Occipital lobe (tissue), 2 donors: ENCODE data around the gene PTPRT. TPM values are rescaled to one million over a fixed set of nuclear protein-coding genes. Genes with fewer than 3 reads are reported as not detected.

Source experiments
- DNase-seq: peaks from one replicate; lab custom pipeline; 2025; lab: John Stamatoyannopoulos, UW
- total RNA-seq: library from RNA; depleted of rRNA; stranded (reverse); fragments of >200 nt; gene quantifications from one replicate; pipeline ENCODE4 v1.2.3, GENCODE V29; 2014

PTPRT gene
- total RNA-seq, 1 donor from 2014 or later, result 17.8 TPM

GRCh38 chr20:42978184-42978974 lies 211.3 kb downstream of the PTPRT start:
- no peak for DNase-seq

GRCh38 chr20:42975974-42976373 lies 213.7 kb downstream of the PTPRT start:
- no peak for DNase-seq

GRCh38 chr20:42974347-42974746 lies 215.4 kb downstream of the PTPRT start:
- DNase-seq, result no peak

GRCh38 chr20:42972591-42972990 lies 217.1 kb downstream of the PTPRT start:
- DNase-seq, result no peak

GRCh38 chr20:42968746-42969145 lies 221.0 kb downstream of the PTPRT start:
- DNase-seq, result no peak

GRCh38 chr20:42963796-42964195 lies 225.9 kb downstream of the PTPRT start:
- no peak for DNase-seq

GRCh38 chr20:42961771-42962170 lies 227.9 kb downstream of the PTPRT start:
- no peak for DNase-seq

GRCh38 chr20:42959996-42960395 lies 229.7 kb downstream of the PTPRT start:
- DNase-seq, result no peak

- no peak for DNase-seq
Measured at GRCh38 chr20:42958367-42959069, 231.2 kb downstream of the PTPRT start.

- no peak for DNase-seq
Measured at GRCh38 chr20:42957704-42958095, 232.0 kb downstream of the PTPRT start.

GRCh38 chr20:42957018-42957703 lies 232.5 kb downstream of the PTPRT start:
- DNase-seq, result no peak

- no peak for DNase-seq
Measured at GRCh38 chr20:42955713-42956112, 234.0 kb downstream of the PTPRT start.

GRCh38 chr20:42954951-42955350 lies 234.8 kb downstream of the PTPRT start:
- DNase-seq, result no peak

GRCh38 chr20:42949950-42950349 lies 239.8 kb downstream of the PTPRT start:
- DNase-seq, result no peak

- DNase-seq, result no peak
Measured at GRCh38 chr20:42945234-42945994, 244.3 kb downstream of the PTPRT start.

- DNase-seq, result no peak
Measured at GRCh38 chr20:42941629-42942028, 248.1 kb downstream of the PTPRT start.

- no peak for DNase-seq
Measured at GRCh38 chr20:42938441-42939205, 251.1 kb downstream of the PTPRT start.

GRCh38 chr20:42936482-42936881 lies 253.2 kb downstream of the PTPRT start:
- DNase-seq, result no peak

- no peak for DNase-seq
Measured at GRCh38 chr20:42924215-42924614, 265.5 kb downstream of the PTPRT start.

GRCh38 chr20:42923348-42923918 lies 266.3 kb downstream of the PTPRT start:
- no peak for DNase-seq
